Activated T-helper 17 cell treated with anti-CD3 and anti-CD28 coated beads, Interleukin-2, amount 50 U/mL, for 72 hours (primary cell): Measurements from ENCODE around the gene SBNO2. TPM values are rescaled to one million over a fixed set of nuclear protein-coding genes. Genes with fewer than 3 reads are reported as not detected.

ENCODE experiments used
- ATAC-seq: fragments of 150-1000 bp; cut with Tn5 transposase; replicated peaks from 2 replicates; pipeline ENCODE4 v1.10.0; 2021; ENCODE audit warnings: mild to moderate bottlenecking, moderate library complexity
- H3K27ac Mint-ChIP-seq: one replicate; pipeline ENCODE4 v1.8.0; 2022; ENCODE audit warnings: mixed read lengths
- H3K27me3 Mint-ChIP-seq: one replicate; pipeline ENCODE4 v1.8.0; 2022; ENCODE audit warnings: mixed read lengths
- H3K36me3 Mint-ChIP-seq: one replicate; pipeline ENCODE4 v1.8.0; 2022; ENCODE audit warnings: low read depth, mild to moderate bottlenecking, mixed read lengths
- H3K4me1 Mint-ChIP-seq: one replicate; pipeline ENCODE4 v1.8.0; 2022; ENCODE audit warnings: mixed read lengths
- H3K4me3 Mint-ChIP-seq: one replicate; pipeline ENCODE4 v1.8.0; 2022; ENCODE audit warnings: mild to moderate bottlenecking, mixed read lengths
- H3K9me3 Mint-ChIP-seq: one replicate; pipeline ENCODE4 v1.8.0; 2022; ENCODE audit warnings: mixed read lengths
- total RNA-seq, 2 donors: library from RNA; stranded (reverse); gene quantifications; one replicate each; pipeline ENCODE4 v1.2.3, GENCODE V29; 2022

Gene SBNO2
- total RNA-seq, 2 donors from 2014 or later = 119 to 139 TPM

- no peak for ATAC-seq
- H3K36me3 Mint-ChIP-seq = peaks cover 11% of the 10 kb centered on the region
- no peaks in the 10 kb centered on the region for H3K27me3 Mint-ChIP-seq
- no peak overlapping the region for H3K4me3 Mint-ChIP-seq
- no peaks in the 10 kb centered on the region for H3K9me3 Mint-ChIP-seq
- no peaks in the 10 kb centered on the region for H3K4me1 Mint-ChIP-seq
- no peak overlapping the region for H3K27ac Mint-ChIP-seq
Measured at GRCh38 chr19:1154731-1155351, 19.2 kb downstream of the SBNO2 start.

DNA sequence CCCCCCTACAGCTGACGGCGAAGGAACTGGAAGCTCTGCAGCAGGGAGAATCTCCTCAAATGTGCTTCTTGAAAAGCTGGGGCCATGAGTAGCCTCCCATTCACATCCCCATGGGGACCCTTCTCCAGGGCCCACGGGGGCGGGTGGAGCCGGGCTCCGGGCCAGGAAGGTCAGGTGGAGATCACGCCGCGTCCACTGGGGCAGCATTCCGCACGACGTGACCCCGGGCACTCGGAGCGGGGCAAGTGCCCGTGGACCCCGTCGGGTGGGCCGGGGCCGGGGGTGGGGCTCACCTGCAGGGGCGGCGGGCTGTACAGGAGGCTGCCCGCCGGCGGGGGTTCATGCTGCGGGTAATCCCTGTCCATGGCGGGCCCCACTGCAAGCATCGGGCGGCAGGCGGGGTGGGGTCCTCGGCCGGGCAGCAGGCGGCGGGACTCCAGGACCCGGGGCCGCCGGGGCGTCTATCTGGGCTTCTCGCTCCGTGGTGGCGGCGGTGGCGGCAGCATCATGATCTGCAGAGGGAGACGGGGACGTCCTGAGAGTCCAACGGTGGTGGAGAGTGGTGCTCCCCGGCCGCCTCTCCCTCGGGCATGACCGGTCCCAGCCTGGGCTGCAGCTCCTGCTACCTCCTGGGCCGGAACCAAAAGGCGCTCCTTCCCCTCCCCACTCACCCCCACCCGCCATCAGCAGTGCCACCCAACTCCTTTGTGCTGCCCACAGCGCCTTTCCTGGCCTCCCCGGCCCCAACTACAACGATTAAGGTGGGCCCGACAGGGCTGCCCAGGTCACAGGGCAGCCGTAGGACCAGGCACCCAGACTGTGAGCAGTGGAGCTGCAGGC, 20.0 kb downstream of the SBNO2 start:
- Mint-ChIP-seq H3K4me1 (no peaks in the 10 kb centered on the region), H3K9me3 (no peaks in the 10 kb centered on the region), H3K36me3 (peaks cover 15% of the 10 kb centered on the region), H3K27me3 (no peaks in the 10 kb centered on the region), H3K27ac (no peak overlapping the region), H3K4me3 (no peak overlapping the region)
- ATAC-seq = no peak

DNA sequence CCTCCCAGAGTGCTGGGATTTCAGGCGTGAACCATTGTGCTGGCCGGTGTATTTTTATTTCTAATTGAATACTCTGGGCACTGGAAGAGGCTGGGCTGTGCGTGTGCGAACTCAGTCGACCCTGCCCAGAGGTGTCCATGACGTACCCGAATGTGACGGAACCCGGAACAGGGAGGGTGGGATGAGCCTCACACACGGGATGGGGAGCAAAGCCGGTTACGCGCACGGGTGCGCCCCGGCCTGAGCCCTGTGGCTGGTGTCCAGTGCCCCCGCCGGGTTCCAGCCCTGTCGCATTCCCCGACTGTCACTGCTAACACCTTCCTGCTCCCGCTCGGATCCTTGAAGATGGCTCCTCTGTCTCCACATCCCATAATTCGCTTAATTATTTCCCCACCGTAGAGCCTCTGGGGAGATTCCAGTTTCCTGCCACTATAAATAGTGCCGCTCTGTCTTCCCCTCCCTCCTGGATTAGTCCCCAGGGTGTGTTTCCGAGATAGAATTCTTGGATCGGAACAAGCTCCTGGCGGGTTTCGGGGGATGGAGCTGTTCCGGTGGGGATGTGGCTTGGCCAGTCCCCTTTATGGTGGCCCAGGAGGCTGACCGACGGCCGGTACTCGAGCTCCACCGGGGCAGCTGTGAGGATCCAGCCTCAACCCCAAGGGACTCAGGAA, 22.0 kb downstream of the SBNO2 start:
- H3K4me3 Mint-ChIP-seq = no peak overlapping the region
- no peaks in the 10 kb centered on the region for H3K9me3 Mint-ChIP-seq
- H3K27me3 Mint-ChIP-seq = no peaks in the 10 kb centered on the region
- no peak for ATAC-seq
- H3K36me3 Mint-ChIP-seq = peaks cover 15% of the 10 kb centered on the region
- no peak overlapping the region for H3K27ac Mint-ChIP-seq
- H3K4me1 Mint-ChIP-seq = no peaks in the 10 kb centered on the region

GRCh38 chr19:1151037-1151724, 22.9 kb downstream of the SBNO2 start:
- ATAC-seq = no peak
- Mint-ChIP-seq H3K4me3 (no peak overlapping the region), H3K9me3 (no peaks in the 10 kb centered on the region), H3K27me3 (no peaks in the 10 kb centered on the region), H3K36me3 (peaks cover 15% of the 10 kb centered on the region), H3K4me1 (no peaks in the 10 kb centered on the region), H3K27ac (no peak overlapping the region)

GRCh38 chr19:1150333-1151036, 23.6 kb downstream of the SBNO2 start:
- no peaks in the 10 kb centered on the region for H3K9me3 Mint-ChIP-seq
- H3K36me3 Mint-ChIP-seq = peaks cover 15% of the 10 kb centered on the region
- ATAC-seq = no peak
- H3K4me3 Mint-ChIP-seq = no peak overlapping the region
- no peaks in the 10 kb centered on the region for H3K27me3 Mint-ChIP-seq
- H3K27ac Mint-ChIP-seq = no peak overlapping the region
- H3K4me1 Mint-ChIP-seq = no peaks in the 10 kb centered on the region

- H3K36me3 Mint-ChIP-seq = peaks cover 22% of the 10 kb centered on the region
- H3K27me3 Mint-ChIP-seq = no peaks in the 10 kb centered on the region
- no peak for ATAC-seq
- H3K4me1 Mint-ChIP-seq = peaks cover 6% of the 10 kb centered on the region
- H3K4me3 Mint-ChIP-seq = no peak overlapping the region
- no peak overlapping the region for H3K27ac Mint-ChIP-seq
- no peaks in the 10 kb centered on the region for H3K9me3 Mint-ChIP-seq
Measured at GRCh38 chr19:1149259-1150045, 24.6 kb downstream of the SBNO2 start.

DNA sequence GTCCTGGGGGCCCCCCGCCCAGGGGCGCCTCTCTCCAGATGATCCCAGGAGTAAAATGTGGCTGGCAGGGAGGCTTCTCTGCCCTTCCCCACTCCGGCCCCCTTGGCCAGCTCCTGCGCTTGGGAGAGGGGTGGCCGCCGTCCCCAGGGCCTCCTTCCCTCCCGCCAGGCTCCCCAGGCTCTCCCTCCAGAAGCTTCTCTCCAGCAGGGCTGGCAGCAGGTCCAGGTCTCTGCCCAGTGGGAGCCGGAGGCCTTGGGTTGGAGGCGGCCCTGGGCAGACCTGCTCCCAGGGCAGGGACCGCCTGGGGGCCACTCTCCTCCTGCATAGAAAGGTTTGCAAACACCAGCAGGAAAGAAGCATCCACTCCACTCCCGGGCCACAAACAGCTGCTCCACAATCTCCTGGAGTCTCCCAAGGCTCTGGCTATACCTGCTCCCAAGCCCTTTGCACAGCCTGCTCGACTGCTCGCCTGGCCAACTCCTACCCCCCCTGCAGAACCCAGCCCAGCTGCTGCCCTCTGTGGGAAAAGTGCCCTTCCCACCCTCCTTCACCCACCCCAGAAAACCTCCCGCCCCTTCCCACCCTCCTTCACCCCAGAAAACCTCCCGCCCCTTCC, 26.0 kb downstream of the SBNO2 start:
- Mint-ChIP-seq H3K27me3 (no peaks in the 10 kb centered on the region), H3K9me3 (no peaks in the 10 kb centered on the region), H3K4me1 (peaks cover 8% of the 10 kb centered on the region), H3K36me3 (peaks cover 33% of the 10 kb centered on the region), H3K4me3 (no peak overlapping the region), H3K27ac (no peak overlapping the region)
- ATAC-seq = no peak

GRCh38 chr19:1146858-1147780, 26.9 kb downstream of the SBNO2 start:
- Mint-ChIP-seq H3K4me3 (no peak overlapping the region), H3K27me3 (no peaks in the 10 kb centered on the region), H3K4me1 (peaks cover 8% of the 10 kb centered on the region), H3K36me3 (peaks cover 34% of the 10 kb centered on the region), H3K9me3 (no peaks in the 10 kb centered on the region), H3K27ac (no peak overlapping the region)
- ATAC-seq = no peak

DNA sequence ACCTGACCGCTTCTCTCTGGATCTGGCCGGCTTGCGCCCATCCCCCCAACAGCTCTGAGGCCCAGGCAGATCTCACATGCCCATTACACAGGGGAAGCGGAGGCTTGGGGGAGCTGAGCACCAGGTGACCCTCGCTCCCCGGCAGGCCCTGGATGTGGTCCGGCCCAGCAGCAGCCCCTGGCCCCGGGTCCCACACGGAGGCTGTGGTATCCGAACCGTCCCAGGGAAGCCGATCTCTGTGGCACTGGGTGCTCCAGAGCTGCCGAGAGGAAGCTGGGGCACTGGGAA, 27.7 kb downstream of the SBNO2 start:
- peaks cover 32% of the 10 kb centered on the region for H3K36me3 Mint-ChIP-seq
- no peak overlapping the region for H3K4me3 Mint-ChIP-seq
- no peak overlapping the region for H3K27ac Mint-ChIP-seq
- peaks cover 8% of the 10 kb centered on the region for H3K4me1 Mint-ChIP-seq
- no peaks in the 10 kb centered on the region for H3K27me3 Mint-ChIP-seq
- H3K9me3 Mint-ChIP-seq = no peaks in the 10 kb centered on the region
- no peak for ATAC-seq

GRCh38 chr19:1145635-1146411, 28.2 kb downstream of the SBNO2 start:
- peaks cover 8% of the 10 kb centered on the region for H3K4me1 Mint-ChIP-seq
- no peak overlapping the region for H3K27ac Mint-ChIP-seq
- no peak for ATAC-seq

DNA sequence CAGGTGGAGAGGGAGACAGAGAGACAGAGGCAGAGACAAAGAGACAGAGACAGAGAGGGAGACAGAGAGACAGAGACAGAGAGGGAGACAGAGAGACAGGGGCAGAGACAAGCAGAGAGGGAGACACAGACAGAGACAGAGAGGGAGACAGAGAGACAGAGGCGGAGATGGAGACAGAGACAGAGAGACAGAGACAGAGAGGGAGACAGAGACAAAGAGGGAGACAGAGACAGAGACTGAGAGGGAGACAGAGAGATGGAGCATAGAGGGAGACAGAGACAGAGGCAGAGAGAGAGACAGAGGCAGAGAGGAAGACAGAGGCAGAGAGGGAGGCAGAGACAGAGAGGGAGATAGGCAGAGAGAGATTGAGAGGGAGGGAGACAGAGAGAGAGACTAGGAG, 29.3 kb downstream of the SBNO2 start:
- ATAC-seq = no peak
- Mint-ChIP-seq H3K9me3 (no peaks in the 10 kb centered on the region), H3K4me1 (peaks cover 8% of the 10 kb centered on the region), H3K36me3 (peaks cover 39% of the 10 kb centered on the region), H3K27me3 (no peaks in the 10 kb centered on the region), H3K4me3 (no peak overlapping the region), H3K27ac (peak overlapping the region; percentile 65)

More at GRCh38 chr19:1145635-1146411, 28.2 kb downstream of the SBNO2 start:
- H3K4me3 Mint-ChIP-seq = no peak overlapping the region
- peaks cover 36% of the 10 kb centered on the region for H3K36me3 Mint-ChIP-seq
- no peaks in the 10 kb centered on the region for H3K9me3 Mint-ChIP-seq
- H3K27me3 Mint-ChIP-seq = no peaks in the 10 kb centered on the region

GRCh38 chr19:1143828-1144399, 30.2 kb downstream of the SBNO2 start:
- H3K4me3 Mint-ChIP-seq = no peak overlapping the region
- H3K27me3 Mint-ChIP-seq = no peaks in the 10 kb centered on the region
- peaks cover 11% of the 10 kb centered on the region for H3K4me1 Mint-ChIP-seq
- H3K27ac Mint-ChIP-seq = peak overlapping the region; percentile 65
- peaks cover 38% of the 10 kb centered on the region for H3K36me3 Mint-ChIP-seq
- H3K9me3 Mint-ChIP-seq = no peaks in the 10 kb centered on the region
- no peak for ATAC-seq
